Stimulated activated naive CD8-positive, alpha-beta T cell treated with anti-CD3 and anti-CD28 coated beads, Interleukin-15, Interleukin-2, amounts not matched to agents 100 ng/mL and 50 ng/mL, for 24 hours (primary cell): Measurements from ENCODE around the gene UBE2E2.
"Not testable (repeated sequence)": the region's sequence is repeated elsewhere in the genome, so short reads cannot be mapped to it uniquely, and the experiment has no call there.

ENCODE experiments used
- H3K27ac Mint-ChIP-seq: one replicate; pipeline ENCODE4 v1.8.0; 2021; ENCODE audit warnings: mild to moderate bottlenecking, mixed read lengths
- H3K27me3 Mint-ChIP-seq: one replicate; pipeline ENCODE4 v1.8.0; 2021; ENCODE audit warnings: mixed read lengths
- H3K36me3 Mint-ChIP-seq: one replicate; pipeline ENCODE4 v1.8.0; 2021; ENCODE audit warnings: low read depth, mixed read lengths
- H3K4me1 Mint-ChIP-seq: one replicate; pipeline ENCODE4 v1.8.0; 2021; ENCODE audit warnings: low read depth, mixed read lengths
- H3K4me3 Mint-ChIP-seq: one replicate; pipeline ENCODE4 v1.8.0; 2021; ENCODE audit warnings: mild to moderate bottlenecking, mixed read lengths
- H3K9me3 Mint-ChIP-seq: one replicate; pipeline ENCODE4 v1.8.0; 2021; ENCODE audit warnings: mixed read lengths

Gene UBE2E2

GRCh38 chr3:23607184-23607847 is 404.2 kb downstream of the UBE2E2 start:
- Mint-ChIP-seq H3K27me3 (no peaks in the 10 kb centered on the region), H3K36me3 (no peaks in the 10 kb centered on the region), H3K4me3 (no peak overlapping the region), H3K4me1 (no peaks in the 10 kb centered on the region), H3K27ac (no peak overlapping the region), H3K9me3 (no peaks in the 10 kb centered on the region)

GRCh38 chr3:23608650-23609049 is 405.5 kb downstream of the UBE2E2 start:
- Mint-ChIP-seq H3K27ac (no peak overlapping the region), H3K4me1 (no peaks in the 10 kb centered on the region), H3K36me3 (no peaks in the 10 kb centered on the region), H3K4me3 (no peak overlapping the region), H3K9me3 (no peaks in the 10 kb centered on the region), H3K27me3 (no peaks in the 10 kb centered on the region)

DNA sequence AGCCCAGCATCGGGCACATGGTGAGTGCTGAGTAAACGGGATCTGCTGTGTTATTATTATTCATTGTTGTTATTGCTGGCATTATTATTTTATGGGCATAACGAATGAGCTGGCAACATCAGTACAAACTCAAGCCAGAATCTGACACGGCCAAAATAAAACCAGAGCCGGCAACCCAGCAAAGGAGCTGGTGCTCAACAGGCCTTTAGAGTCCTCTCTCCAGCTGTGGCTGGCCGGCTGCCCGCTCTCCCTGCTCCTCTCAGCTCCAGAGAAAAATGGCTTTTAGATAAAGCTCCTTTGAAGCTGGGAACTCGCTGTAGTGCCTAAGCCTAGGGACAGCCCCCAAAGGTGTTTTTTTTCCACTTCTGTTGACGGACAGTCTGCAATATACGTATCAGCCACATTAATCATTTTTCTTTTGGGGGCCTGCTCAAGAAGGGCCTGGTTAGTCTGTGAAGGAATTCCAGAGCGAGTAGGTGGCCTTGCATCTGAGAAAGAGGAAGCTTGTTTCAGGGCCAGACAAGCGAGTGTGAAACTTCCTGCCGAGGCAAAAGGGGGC is 408.7 kb downstream of the UBE2E2 start:
- Mint-ChIP-seq H3K9me3 (no peaks in the 10 kb centered on the region), H3K4me3 (no peak overlapping the region), H3K27ac (no peak overlapping the region), H3K36me3 (no peaks in the 10 kb centered on the region), H3K27me3 (no peaks in the 10 kb centered on the region), H3K4me1 (peaks cover 8% of the 10 kb centered on the region)

- peaks cover 6% of the 10 kb centered on the region for H3K36me3 Mint-ChIP-seq
- peaks cover 13% of the 10 kb centered on the region for H3K4me1 Mint-ChIP-seq
- H3K4me3 Mint-ChIP-seq, result no peak overlapping the region
- H3K9me3 Mint-ChIP-seq, result no peaks in the 10 kb centered on the region
- no peaks in the 10 kb centered on the region for H3K27me3 Mint-ChIP-seq
- no peak overlapping the region for H3K27ac Mint-ChIP-seq
Observed at GRCh38 chr3:23612296-23612891, 409.3 kb downstream of the UBE2E2 start.

GRCh38 chr3:23615068-23615467 is 411.9 kb downstream of the UBE2E2 start:
- H3K27ac Mint-ChIP-seq, result no peak overlapping the region
- H3K27me3 Mint-ChIP-seq, result no peaks in the 10 kb centered on the region
- H3K36me3 Mint-ChIP-seq, result peaks cover 14% of the 10 kb centered on the region
- peaks cover 17% of the 10 kb centered on the region for H3K4me1 Mint-ChIP-seq
- peaks cover 4% of the 10 kb centered on the region for H3K9me3 Mint-ChIP-seq
- H3K4me3 Mint-ChIP-seq, result no peak overlapping the region

DNA sequence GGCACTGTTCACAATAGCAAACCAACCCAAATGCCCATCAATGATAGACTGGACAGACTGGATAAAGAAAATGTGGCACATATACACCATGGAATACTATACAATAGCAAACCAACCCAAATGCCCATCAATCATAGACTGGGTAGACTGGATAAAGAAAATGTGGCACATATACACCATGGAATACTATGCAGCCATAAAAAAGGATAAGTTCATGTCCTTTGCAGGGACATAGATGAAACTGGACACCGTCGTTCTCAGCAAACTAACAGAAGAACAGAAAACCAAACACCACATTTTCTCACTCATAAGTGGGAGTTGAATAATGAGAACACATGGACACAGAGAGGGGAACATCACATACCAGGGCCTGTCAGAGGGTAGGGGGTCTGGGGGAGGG is 415.3 kb downstream of the UBE2E2 start:
- H3K27ac Mint-ChIP-seq, H3K27me3 Mint-ChIP-seq, H3K9me3 Mint-ChIP-seq, H3K4me3 Mint-ChIP-seq: not testable (repeated sequence)
- H3K4me1 Mint-ChIP-seq, result peaks cover 17% of the 10 kb centered on the region
- H3K36me3 Mint-ChIP-seq, result peaks cover 14% of the 10 kb centered on the region

DNA sequence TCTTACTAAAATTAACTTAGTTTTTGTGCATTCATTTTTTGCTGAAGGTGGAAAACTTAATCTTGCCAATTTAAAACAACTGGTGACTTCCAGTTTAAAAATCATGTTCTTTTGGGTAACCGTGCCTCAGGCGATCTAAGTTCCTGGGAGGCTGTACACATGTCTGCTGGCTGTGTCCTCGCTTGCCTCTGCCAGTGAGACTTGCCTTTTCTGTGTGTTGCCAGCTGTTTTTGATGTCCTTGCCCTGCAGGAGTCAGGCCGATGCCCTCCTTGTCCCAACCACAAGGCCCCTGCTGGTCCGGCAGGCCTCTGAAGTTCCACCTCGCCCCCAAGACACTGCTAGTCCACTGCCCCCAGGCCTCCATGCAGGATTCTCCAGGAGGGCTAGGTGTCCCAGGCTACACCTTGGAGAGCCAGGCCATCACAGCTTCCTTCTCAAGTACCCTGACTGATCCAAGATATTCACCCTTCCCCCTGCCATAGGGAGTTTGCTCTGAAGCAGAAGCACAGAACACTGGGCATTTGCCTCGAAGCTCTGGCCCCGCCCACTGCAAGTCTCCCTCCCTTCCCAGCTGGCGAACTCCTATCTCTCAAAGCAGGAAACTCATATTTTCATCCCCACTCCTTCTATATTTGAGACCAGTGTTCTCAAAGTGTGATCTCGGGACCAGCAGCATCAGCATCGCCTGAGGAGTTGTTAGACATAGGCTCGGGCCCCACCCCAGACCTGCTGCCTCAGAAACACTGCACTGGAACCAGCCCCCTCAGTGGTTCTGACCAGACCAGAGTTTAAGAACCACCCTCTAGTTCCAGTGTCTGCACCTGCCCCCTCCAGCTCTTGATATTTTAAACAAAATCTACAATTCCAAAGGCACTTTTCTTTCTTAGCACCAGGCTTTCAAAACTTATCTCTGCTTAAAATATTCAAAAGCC is 416.8 kb downstream of the UBE2E2 start:
- Mint-ChIP-seq H3K36me3 (peaks cover 14% of the 10 kb centered on the region), H3K27me3 (no peaks in the 10 kb centered on the region), H3K4me1 (peaks cover 17% of the 10 kb centered on the region), H3K4me3 (no peak overlapping the region), H3K9me3 (peaks cover 4% of the 10 kb centered on the region), H3K27ac (no peak overlapping the region)

GRCh38 chr3:23620638-23621015 is 417.5 kb downstream of the UBE2E2 start:
- Mint-ChIP-seq H3K9me3 (peaks cover 4% of the 10 kb centered on the region), H3K4me1 (peaks cover 17% of the 10 kb centered on the region), H3K4me3 (no peak overlapping the region), H3K36me3 (peaks cover 14% of the 10 kb centered on the region), H3K27me3 (no peaks in the 10 kb centered on the region), H3K27ac (no peak overlapping the region)

GRCh38 chr3:23623844-23624243 is 420.7 kb downstream of the UBE2E2 start:
- no peaks in the 10 kb centered on the region for H3K4me1 Mint-ChIP-seq
- no peak overlapping the region for H3K4me3 Mint-ChIP-seq
- H3K9me3 Mint-ChIP-seq, result no peaks in the 10 kb centered on the region
- H3K27ac Mint-ChIP-seq, result no peak overlapping the region
- peaks cover 2% of the 10 kb centered on the region for H3K27me3 Mint-ChIP-seq
- H3K36me3 Mint-ChIP-seq, result no peaks in the 10 kb centered on the region

GRCh38 chr3:23624305-23624704 is 421.2 kb downstream of the UBE2E2 start:
- Mint-ChIP-seq H3K27ac (no peak overlapping the region), H3K4me1 (no peaks in the 10 kb centered on the region), H3K9me3 (no peaks in the 10 kb centered on the region), H3K27me3 (peaks cover 4% of the 10 kb centered on the region), H3K36me3 (no peaks in the 10 kb centered on the region), H3K4me3 (no peak overlapping the region)

DNA sequence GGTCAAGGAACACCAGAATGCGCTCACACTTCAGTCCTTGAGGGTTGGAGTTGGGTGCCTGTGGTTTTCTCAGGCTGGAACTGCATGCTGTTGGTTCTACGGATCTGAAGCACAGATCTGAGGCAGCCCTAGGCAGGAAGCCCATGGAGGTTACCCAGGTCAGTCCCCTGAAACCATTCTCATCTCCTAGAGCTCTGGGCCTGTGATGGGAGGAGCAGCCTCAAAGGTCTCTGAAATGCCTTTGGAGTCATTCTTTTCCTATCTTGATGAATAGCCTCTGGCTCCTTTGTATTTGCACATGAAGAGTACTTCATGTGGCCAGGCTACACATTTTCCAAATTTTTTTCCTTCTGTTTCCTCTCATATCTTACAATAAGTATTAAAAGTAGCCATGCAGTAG is 423.3 kb downstream of the UBE2E2 start:
- Mint-ChIP-seq H3K36me3 (no peaks in the 10 kb centered on the region), H3K27me3 (peaks cover 4% of the 10 kb centered on the region), H3K27ac (no peak overlapping the region), H3K4me1 (no peaks in the 10 kb centered on the region), H3K4me3 (no peak overlapping the region), H3K9me3 (no peaks in the 10 kb centered on the region)

- Mint-ChIP-seq H3K27me3 (peaks cover 4% of the 10 kb centered on the region), H3K4me1 (no peaks in the 10 kb centered on the region), H3K27ac (no peak overlapping the region), H3K36me3 (no peaks in the 10 kb centered on the region), H3K4me3 (no peak overlapping the region), H3K9me3 (no peaks in the 10 kb centered on the region)
Observed at GRCh38 chr3:23629181-23629894, 426.2 kb downstream of the UBE2E2 start.

GRCh38 chr3:23633261-23633960 is 430.3 kb downstream of the UBE2E2 start:
- Mint-ChIP-seq H3K36me3 (no peaks in the 10 kb centered on the region), H3K27ac (no peak overlapping the region), H3K4me1 (no peaks in the 10 kb centered on the region), H3K27me3 (peaks cover 4% of the 10 kb centered on the region), H3K9me3 (no peaks in the 10 kb centered on the region), H3K4me3 (no peak overlapping the region)

DNA sequence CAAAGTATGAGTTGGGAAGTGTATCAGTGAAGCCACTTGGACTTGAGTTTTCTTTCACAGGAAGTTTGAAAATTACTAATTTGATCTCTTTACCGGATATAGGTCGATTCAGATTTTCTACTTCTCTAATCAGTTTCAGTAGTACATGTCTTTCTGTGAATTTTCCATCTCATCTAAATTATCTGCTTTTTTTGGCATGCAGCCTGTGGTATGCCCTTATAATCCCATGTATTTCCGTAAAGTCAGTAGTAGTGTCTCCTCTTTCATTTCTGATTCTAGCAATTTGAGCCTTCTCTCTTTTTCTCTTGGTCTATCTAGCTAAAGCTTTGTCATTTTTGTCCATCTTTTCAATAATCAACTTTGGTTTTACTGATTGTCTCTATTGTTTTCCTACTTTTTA is 434.2 kb downstream of the UBE2E2 start:
- H3K9me3 Mint-ChIP-seq, result no peaks in the 10 kb centered on the region
- H3K27ac Mint-ChIP-seq, result no peak overlapping the region
- H3K4me1 Mint-ChIP-seq, result no peaks in the 10 kb centered on the region
- no peaks in the 10 kb centered on the region for H3K36me3 Mint-ChIP-seq
- no peak overlapping the region for H3K4me3 Mint-ChIP-seq
- no peaks in the 10 kb centered on the region for H3K27me3 Mint-ChIP-seq
